WI38 (cell line): ENCODE data around the gene RGS18.
"Not testable (repeated sequence)": the region's sequence is repeated elsewhere in the genome, so short reads cannot be mapped to it uniquely, and the experiment has no call there.

Source experiments
- H3K4me3 ChIP-seq: 2 replicates; pipeline ENCODE4 v1.5.1; 2011; ENCODE audit warnings: low read depth, mild to moderate bottlenecking, control low read depth, low read length
- TF ChIP-seq, protein P1 (sequence below): IDR thresholded peaks from 2 replicates; pipeline ENCODE4 v1.5.1; 2012; ENCODE audit warnings: low read depth, mild to moderate bottlenecking, control low read depth, low read length

Gene RGS18

DNA sequence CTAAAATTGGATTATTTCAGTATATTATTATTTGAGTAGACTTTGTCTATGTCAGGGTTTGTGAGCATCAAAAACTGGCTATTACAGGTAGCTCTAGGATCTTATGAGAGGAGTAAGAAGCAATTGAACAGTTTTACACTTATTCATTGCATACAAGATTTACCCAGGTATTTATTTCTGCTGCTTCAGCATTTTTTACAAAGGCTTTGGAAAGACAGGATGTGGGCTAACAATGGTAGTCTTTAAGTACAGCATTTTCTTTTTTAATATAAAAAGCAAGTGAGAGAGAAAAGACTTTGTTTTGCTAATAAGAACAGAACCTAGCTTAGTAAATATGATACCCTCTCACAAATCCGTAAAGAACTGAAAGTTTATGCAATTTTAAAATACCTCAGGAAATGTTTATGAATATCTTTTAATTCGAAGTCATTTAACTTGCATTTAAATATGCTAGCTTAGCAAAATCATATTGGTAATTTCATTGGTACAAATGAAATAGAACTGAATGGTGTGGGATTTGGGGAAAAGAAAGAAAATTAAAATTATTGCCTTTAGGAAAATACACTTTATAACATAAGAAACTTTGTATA is 32.1 kb upstream of the RGS18 start:
- TF ChIP-seq, protein P1, sequence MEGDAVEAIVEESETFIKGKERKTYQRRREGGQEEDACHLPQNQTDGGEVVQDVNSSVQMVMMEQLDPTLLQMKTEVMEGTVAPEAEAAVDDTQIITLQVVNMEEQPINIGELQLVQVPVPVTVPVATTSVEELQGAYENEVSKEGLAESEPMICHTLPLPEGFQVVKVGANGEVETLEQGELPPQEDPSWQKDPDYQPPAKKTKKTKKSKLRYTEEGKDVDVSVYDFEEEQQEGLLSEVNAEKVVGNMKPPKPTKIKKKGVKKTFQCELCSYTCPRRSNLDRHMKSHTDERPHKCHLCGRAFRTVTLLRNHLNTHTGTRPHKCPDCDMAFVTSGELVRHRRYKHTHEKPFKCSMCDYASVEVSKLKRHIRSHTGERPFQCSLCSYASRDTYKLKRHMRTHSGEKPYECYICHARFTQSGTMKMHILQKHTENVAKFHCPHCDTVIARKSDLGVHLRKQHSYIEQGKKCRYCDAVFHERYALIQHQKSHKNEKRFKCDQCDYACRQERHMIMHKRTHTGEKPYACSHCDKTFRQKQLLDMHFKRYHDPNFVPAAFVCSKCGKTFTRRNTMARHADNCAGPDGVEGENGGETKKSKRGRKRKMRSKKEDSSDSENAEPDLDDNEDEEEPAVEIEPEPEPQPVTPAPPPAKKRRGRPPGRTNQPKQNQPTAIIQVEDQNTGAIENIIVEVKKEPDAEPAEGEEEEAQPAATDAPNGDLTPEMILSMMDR = no peak
- H3K4me3 ChIP-seq = no peak overlapping the region

DNA sequence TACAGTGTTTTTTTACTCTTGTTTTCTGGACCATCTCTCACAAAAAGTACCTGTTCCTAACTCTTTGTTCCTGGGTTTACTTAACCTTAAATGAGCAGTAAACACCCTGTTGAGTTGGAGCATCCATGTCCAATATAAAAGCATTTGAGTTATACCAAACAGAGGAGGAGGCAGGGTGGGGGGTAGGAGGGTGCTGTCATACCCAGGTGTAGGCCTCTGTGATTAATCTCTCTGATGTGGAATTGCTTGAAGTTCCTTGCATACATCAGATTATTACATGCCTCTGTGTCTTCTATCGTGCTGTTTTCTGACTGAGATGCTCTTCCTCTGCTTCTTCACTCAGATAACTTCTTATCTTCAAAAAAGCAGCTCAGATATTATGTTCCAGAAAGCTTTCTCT is 28.1 kb upstream of the RGS18 start:
- no peak overlapping the region for H3K4me3 ChIP-seq
- TF ChIP-seq, protein P1 = no peak

DNA sequence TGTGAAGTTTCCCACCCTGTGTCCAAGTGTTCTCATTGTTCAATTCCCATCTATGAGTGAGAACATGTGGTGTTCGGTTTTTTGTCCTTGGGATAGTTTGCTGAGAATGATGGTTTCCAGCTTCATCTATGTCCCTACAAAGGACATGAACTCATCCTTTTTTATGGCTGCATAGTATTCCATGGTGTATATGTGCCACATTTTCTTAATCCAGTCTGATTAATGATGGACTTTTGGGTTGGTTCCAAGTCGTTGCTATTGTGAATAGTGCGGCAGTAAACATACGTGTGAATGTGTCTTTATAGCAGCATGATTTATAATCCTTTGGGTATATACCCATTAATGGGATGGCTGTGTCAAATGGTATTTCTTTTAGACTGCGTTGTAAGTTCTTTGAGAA is 27.4 kb upstream of the RGS18 start:
- H3K4me3 ChIP-seq = not testable (repeated sequence)

DNA sequence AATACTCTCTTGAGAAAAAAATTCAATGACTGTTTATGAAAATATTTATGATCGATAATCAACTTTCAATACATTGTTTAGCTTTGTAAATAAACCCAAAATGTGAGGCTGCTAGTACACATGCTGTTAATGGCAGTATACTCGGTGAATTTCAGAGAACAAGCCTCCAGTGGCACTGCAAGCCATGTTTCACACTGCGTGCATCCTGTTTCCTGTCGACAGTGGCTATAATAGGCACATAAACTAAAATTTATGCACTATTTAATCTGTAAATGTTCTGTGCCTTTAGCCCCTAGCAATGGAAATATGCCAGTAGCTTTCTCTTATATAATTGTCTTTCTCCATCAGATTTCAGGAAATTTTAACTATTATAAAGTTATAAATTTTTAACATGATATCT is 26.3 kb upstream of the RGS18 start:
- TF ChIP-seq, protein P1 = no peak
- H3K4me3 ChIP-seq = no peak overlapping the region

DNA sequence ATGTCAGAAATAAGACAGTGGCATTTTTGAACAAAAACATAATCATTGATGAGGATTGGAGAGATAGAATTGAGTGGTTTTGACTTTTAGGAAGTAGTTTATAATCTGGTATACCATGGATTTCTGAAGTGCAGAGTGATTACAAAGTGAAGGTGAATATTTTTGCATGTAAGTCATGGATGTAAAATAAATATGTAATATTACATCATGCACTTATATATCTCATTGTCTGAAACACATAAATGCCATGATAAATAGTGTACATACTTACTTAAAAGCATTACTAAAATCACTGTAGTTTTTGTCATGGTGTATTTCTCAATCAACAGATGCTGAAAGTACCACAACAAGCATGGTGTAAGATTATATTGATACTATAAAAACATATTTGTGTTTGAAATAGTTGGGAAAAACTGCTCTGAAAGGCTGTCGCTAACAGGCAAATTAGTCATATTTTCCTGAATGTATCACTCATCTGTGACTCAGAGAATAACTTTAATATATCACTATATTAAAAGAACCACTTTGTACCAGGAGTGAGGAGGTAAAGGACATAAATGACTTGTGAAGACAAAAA is 24.8 kb upstream of the RGS18 start:
- TF ChIP-seq, protein P1 = no peak
- H3K4me3 ChIP-seq = no peak overlapping the region

DNA sequence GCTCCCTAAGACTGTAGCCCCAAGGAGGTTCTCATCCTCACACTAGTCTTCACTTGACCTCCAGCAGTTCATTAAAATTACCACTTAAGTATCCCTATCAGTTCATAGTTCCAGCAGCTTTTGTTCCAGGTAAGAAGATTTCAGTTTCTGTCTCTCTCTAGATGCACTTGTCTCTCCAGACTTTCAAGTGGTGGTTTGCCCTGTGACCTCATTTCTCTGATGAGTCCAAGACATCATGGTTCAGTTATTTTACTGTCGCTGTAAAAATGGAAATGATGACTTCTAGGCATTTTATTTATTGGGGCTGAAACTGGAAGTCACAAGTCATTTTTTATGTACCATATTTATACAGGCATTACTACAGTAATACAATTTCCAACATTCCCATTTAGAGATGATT is 17.9 kb upstream of the RGS18 start:
- H3K4me3 ChIP-seq = no peak overlapping the region
- TF ChIP-seq, protein P1 = no peak

DNA sequence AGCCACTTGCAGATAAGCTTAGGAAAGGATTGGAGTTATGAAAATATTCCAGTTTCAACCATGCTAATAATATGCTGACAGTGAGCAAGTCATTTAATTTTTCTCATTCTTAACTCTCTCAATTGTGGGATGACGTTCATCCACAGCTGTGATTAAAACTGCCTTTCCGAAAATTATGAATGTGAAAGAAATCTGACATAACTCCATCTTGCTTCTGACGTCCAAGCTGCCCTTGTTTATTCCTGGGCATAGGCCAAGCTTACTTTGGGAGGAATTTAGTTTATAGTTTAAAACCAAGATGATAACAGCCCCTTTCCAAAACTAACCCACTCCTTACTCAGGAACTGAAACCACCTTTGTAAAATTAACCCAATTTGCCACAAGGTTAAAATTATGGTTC is 11.0 kb upstream of the RGS18 start:
- TF ChIP-seq, protein P1 = no peak
- H3K4me3 ChIP-seq = no peak overlapping the region

DNA sequence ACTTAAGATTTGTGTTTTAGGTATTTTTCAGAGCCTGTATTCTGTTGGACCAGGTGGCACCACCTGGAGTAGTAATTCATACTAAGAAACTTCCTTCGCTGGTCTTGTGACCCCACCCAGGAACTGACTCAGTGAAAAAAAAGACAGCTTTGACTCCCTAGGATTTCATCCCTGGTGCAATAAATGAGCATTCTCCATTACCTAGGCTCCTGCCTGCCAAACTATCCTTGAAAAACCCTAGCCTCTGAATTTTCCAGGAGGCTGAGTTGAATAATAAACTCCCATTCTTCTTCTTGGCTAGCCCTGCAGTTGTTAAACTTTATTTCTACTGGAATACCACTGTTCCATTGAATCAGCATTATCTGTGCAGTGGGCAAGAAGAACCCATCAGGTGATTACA is 10.6 kb upstream of the RGS18 start:
- TF ChIP-seq, protein P1 = no peak
- H3K4me3 ChIP-seq = no peak overlapping the region
